Skeletal muscle cell (primary cell): ENCODE measurements around the gene UBASH3A.
"Not testable (repeated sequence)": the region's sequence is repeated elsewhere in the genome, so short reads cannot be mapped to it uniquely, and the experiment has no call there.

Experiments used
- DNase-seq: peaks from one replicate; pipeline ENCODE4 v3.0.0-alpha.2; 2010; ENCODE audit warnings: low read depth
- H3K4me3 ChIP-seq: 2 replicates; pipeline ENCODE4 v1.5.1; 2011; ENCODE audit warnings: low read depth, mild to moderate bottlenecking, control low read depth, low read length, moderate library complexity

UBASH3A gene

DNA sequence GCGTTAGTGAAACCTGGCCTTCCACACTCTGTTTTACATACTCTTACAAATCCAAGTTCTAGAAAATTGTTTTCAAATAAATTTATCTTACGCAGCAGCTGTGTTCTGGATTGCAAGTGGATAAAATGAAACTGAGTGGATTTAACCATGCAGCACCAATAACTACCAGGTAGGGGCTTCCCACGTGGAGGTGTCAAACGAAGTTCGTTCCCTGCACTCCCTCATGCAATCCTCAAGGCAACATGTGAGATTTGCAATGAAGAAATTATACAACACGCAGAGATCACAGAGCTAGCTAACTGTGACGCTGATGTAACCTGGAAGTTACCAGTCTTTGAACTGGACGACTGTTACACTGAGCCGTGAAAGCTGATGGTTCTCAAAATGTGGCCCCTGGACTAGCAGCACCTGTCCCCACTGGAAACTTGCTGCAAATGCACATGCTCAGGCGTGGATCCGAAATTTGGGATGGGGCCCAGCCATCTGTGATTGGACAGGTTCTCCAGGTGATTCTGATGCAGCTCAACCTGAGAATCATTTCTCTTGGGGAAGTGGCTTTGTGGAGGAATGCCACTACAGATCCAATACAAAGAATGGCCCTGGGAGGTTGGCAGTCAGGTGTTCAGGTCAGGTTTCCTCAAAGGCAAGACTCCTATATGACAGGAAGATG is 56.0 kb downstream of the UBASH3A start:
- no peak overlapping the region for H3K4me3 ChIP-seq
- no peak for DNase-seq

DNA sequence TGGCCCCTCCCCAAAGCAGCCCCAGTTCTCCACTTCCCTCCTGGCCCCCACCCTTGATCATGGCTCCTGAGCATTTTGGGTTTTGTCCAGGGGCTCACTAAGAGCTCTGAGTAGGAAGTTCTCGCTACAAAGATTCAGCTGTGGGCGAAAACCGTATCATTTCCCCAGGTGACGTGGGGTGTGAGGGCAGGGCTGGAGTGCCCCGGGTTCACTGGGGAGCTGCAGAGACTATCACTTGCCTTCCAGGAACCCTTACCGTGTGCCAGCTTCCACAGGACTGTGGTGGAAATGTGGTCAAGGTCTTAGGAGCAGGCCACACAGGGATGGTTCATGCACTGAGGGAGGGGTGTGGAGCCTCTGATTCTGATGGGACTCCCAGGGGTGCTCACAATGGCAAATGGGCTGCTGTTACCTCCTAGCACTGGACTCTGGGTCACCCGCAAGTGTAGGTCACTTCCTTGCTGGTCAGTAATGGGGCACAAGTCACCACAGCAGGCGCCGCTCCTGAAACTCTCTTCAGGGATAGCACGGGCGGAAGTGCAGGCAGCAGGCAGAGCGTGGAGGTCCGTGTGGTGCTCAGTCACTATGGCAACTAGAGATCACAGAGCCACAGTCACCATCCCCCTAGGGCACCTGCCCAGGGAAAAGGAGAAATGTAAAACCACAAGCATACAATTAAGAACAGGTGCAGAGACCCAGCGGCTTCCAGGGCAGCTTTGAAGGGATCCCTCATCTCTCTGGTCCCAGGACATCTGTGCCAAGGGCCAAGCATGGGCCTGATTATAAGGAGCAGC is 56.9 kb downstream of the UBASH3A start:
- no peak for DNase-seq
- H3K4me3 ChIP-seq = no peak overlapping the region

DNA sequence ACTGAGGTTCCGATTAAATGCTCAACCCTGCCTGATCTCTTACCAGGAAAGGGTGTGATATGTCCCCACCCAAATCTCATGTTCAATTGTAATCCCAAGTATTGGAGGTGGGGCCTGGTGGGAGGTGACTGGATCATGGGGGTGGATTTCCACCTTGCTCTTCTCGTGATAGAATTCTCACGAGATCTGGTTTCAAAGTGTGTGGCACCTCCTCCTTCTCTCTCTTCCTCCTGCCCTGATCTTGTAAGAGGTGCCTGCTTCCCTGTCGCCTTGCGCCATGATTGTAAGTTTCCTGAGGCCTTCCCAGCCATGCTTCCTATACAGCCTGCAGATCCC is 57.5 kb downstream of the UBASH3A start:
- no peak overlapping the region for H3K4me3 ChIP-seq
- DNase-seq = no peak

DNA sequence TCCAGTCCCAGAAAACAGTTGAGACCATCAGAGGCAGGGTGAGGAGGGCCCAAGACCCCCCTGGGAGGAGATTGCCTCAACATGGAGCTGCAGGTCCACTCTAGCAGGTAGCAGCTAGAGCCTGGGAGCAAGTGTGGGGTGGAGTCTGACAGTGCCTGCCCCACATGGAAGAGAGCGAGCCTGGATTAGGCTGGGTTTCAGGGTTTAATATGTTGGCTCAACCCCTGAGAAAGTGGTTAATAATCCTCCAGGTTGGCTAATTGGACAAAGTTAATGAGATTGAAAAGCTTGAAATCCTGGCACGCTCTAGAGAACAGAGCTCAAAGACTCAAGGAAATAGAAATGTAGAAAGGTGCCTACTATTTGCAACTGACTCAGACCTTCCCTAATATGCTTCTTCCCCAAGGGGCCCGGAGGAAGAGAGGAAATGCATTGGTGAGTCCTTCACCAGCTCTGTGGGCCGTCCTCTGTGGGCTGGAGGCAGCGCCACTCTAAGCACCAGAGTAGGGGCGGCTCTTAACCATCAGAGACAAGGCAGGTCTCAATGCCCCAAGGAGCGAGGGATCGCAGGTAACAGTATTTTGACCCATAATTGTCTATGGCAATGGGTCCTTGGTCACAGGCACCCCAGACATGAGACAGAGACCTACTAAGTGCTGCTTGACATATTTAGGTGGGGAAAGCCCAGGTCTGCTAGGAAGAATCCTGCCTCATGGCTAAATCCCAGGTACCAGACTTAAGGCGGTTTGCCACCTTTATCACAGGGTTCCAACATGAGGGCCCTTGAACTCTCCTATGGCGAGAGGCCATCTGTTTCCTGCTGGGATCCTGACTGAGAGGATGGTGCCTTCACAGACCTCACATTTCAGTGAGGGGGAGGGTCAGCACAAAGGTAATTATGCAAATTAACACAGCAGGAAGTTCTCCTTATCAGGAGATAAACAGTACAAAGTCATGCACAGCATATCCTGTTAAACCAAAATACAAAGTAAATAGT is 58.5 kb downstream of the UBASH3A start:
- DNase-seq = no peak
- H3K4me3 ChIP-seq = no peak overlapping the region

DNA sequence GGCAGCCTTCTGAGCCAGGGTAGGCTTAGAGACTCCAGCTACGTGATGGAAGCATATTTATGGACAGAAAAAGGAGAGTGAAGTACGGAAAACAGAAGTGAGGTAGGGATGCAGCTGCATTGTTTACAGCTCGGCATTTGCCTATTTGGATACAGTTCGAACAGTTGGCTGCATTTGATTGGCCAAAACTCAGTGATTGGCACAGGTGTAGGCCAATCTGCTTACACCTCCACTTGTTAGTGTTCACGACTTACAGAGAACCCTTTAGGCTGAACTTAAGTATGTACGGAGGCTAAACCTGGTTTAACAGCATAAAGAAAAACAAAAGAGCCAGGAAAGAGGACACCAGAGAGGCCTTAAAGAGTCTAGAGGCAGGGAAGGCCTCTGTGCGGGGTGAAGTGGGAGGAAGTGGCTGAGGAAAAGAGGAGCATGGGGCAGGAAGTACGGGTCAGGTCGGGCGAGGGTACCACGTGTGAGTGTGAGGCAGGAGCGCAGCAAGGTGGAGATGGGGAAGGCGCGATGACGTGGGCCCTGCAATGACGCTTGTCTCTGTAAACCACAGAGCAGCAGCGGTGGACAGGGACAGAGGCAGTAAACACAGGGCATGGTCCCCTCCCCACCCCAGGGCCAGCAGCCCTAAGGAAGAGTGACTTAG is 60.3 kb downstream of the UBASH3A start:
- DNase-seq = no peak
- no peak overlapping the region for H3K4me3 ChIP-seq

DNA sequence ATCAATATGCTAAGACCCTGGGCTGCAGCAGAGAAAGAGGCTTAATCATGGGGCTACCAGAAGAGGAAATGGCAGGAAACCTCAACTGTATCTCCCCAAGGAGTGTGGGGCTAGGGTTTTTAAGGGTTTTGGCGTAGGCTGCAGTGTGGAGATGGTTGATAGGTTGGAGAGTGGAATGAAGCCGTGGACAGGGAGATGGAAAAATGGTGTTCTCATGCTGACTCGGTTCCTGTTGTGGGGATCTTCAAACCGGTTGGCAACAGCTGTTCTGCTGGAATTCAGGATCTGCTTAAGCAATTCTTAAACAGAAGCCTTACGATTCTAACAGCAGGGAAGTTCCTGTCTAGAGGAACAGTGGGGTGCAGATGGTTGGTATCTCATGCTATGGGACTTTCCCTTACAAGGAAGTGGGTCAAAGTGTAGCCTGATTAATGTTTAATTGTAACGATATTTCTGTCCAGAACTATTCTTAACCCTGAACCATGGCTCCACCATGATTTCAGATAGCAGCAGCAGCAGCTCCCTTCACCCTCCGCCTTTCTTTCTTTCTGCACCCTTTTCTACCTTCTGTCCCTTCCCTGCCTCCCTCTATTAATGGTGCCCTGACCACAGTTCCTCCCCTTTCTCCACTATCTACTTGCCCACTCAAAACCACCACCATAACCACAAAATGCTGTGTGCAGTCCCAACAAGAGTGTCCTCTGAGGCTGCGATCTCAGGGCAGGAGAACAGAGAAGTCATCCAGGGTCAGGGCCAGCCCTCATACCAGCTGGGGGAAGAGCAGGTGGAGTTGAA is 61.5 kb downstream of the UBASH3A start:
- no peak for DNase-seq

DNA sequence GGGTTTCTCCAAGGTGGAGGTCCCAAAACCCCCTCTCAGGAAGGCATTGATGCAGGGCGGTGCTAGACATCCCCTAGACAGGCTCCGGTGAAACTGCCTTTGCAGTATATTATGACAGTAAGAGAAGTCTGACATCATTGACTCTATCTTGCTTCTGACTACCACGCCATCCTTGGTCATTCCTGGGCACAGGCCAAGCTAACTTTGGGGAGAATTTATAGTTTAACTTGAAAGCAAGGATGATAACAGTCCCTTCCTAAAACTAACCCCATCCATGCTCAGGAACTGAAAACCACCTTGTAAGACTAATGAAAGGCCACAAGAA is 62.1 kb downstream of the UBASH3A start:
- DNase-seq = no peak
- no peak overlapping the region for H3K4me3 ChIP-seq

More for the DNA sequence above, 61.5 kb downstream of the UBASH3A start:
- H3K4me3 ChIP-seq = no peak overlapping the region

DNA sequence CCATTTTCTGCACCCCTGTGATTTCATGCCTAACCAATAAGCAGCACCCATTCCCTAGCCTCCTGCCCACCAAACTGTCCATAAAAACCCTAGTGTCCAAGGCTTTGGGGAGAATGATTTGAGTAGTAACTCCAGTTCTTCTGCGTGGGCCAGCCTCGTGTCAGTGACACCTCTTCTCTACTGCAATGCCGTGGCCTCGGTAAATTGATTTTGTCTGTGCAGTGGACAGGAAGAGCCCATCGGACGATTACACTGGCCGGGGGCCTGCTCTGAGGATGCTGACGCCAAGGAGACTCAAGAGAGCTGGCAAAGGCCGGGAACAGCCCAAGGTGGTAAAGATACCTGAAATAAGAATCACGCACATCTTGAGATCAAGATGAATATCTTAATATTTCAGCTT is 63.0 kb downstream of the UBASH3A start:
- no peak for DNase-seq
- H3K4me3 ChIP-seq = no peak overlapping the region

DNA sequence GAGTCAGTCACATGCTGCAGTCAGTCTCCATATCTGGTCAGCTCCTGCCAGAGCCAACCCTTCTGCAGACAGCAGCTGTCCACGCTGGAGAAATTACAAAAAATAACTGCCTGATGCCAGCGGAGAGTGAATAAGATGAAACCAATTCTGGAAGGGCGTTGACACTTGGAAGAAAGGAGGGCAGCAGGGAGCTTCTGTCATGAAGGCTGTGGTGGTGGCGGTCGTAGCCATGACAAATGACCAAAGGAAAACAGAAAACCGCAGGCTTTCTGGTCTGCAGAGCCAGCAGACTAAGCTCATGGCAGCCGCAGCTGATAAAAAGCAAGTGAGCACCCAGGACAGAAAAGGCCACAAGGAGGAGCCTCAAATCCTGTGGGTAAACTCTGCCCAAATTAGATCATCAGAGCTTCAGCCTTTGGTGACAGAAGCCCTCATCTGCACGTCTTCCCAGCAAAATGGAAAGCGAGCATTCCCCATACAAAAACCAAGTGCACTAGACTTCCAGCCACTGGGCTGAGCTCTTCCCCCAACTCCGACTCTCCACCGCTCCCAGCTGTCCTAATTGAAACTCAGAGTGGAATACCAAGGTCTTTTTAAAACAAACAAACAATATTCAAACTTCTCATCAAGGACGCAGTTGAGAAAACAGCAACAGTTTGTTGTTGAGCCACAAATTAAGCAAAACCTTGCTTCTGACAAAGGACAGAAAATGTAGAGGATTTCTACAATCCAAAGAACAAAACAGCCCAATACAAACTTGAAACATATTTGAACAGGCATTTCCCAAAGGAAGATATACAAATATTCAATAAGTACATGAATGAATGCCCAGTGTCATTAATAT is 63.7 kb downstream of the UBASH3A start:
- no peak overlapping the region for H3K4me3 ChIP-seq
- DNase-seq = no peak

DNA sequence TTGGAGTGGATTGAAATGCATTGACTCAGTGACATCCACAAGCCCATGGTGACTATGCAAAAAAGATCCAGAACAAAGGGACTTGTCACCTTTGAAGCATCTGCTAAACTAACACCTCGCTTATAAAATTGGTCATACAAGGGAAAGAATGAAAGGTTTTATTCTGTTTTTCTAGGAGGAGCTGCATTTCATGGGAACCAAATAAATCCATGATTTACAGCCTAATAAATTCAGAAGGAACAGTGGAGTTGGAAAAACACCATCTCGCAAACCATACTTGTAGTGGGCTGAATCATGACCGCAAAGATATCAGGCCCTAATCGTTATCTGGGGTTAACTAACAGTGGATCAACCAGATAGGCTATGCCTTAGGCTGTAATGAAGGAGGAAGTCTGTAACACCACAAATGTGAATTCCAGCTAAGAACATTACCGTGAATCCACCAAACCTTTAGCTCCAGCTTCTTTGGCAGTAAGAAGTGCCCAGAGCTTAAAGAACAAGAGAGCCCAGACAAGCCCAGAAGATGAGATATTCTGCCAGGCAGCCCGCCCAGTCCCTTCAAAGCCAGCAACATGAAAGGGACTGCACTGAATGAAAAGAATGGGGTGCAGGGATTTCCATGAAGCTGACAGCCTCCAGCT is 64.9 kb downstream of the UBASH3A start:
- no peak overlapping the region for H3K4me3 ChIP-seq
- DNase-seq = no peak

DNA sequence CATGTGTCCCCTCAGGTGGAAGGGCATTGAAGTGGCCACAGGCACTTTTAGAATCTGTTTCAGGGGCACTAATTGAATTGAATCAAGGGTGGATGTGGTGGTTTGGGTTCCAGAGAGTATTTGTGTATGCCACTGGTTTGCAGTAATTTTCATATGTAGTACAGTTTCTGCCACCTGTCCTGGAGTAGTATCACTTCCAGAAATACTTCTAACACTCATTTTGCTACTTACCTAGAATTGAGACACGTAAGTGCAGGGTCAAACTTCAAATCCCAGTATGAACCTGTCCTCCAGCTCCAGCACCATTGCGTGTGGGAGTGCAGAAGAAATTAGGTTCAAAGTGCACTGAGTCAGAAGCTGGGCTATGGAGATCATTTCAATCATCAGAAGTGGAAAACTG is 65.6 kb downstream of the UBASH3A start:
- DNase-seq = no peak
- no peak overlapping the region for H3K4me3 ChIP-seq

DNA sequence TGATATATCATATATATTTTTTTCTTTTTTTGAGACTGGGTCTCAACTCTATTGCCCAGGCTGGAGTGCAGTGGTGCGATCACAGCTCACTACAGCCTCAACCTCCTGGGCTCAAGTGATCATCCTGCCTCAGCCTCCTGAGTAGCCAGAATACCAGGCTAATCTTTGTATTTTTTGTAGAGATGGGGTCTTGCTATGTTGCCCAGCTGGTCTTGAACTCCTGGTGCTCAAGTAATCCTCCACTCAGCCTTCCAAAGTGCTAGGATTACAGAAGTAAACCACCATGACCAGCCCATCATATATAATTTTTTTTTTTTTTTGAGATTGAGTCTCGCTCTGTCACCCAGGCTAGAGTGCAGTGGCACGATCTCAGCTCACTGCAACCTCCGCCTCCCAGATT is 66.0 kb downstream of the UBASH3A start:
- H3K4me3 ChIP-seq, DNase-seq: not testable (repeated sequence)

DNA sequence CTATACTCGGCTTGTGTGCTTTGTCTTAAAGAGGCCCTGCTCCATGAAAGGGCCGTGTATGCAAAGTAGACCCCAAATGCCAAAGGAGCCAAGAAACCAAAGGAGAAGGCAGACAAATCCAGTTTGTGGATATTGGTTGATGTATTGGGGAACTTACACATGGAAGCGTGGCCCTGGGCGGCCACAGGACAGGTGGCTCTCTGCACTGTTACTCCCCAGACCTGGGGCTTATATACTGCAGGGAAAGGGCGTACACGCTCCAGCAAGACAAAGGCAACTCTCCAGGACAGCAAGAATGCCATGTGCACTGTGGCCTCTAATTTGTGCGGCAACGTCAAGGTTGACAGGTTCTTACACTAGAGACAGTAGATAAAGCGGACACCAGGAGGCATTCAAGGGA is 67.5 kb downstream of the UBASH3A start:
- no peak for DNase-seq
- no peak overlapping the region for H3K4me3 ChIP-seq

DNA sequence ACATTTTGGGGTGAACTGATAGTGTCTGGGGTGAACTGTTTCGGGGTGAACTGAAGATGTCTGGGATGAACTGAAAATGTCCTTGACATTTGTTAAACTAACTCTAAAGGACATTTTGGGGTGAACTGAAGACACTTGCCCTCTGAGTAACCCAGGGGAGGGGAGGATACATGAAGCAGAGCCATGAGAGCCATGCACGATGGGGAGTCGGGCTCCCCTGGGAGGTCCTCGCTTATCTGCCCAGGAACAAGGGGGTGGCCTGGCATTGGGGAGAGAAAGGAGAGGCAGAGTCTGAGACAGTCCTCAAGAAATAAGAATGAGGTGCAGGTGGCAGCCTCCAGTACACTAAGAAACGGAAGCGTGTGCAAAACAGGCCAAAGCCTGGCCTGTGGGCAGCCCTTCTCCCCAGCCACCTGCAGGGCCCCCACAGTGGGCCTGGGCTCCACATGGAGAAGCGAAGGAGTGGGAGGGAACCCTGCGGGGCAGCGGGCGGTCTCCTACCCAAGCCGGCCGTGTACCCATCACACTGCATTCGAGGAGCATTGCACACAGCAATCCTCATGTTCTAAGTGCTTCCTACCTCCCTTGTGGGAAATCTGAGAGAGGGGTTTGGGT is 68.1 kb downstream of the UBASH3A start:
- DNase-seq = no peak
- no peak overlapping the region for H3K4me3 ChIP-seq

DNA sequence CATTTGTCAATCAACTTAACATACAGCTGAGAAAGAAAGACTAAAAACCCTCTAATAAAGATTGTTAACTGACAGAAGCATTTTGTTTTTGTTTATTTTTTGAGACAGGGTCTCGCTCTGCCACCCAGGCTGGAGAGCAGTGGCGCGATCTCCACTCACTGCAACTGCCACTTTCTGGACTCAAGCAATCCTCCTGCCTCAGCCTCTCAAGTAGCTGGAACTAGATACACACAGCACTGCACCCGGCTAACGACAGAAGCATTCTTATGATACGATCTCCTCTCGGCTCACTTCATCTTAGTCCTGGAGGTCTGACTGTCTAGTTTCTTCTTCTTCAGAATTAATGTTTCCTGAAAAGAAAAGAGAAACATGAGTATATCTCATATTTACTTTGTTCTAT is 68.8 kb downstream of the UBASH3A start:
- no peak overlapping the region for H3K4me3 ChIP-seq
- no peak for DNase-seq

DNA sequence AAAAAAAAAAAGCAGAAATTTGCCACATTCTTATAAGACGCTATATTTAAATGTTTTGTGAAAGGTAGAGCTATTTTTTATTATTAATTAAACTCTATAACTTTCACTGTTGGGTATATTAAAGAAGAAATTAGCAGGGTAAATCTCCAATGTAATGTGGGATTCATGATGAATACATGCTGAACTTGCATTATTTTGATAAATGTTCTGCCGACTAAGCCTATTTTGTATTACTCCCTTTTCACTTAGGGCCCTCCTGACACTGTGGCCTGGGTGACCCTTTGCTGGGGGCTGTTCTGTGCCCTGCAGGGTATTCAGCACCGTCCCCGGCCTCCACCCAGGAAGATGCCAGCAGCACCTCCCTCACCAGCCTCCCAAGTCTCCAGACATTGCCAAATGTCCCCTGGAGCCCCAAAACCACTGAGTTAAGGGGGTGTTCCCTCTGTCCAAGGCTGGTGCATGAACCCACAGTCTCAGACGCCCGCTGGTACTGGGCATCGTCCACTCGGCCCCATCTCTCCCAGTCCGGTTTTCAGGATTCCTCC is 69.9 kb downstream of the UBASH3A start:
- DNase-seq = no peak
- no peak overlapping the region for H3K4me3 ChIP-seq
